BLaER1 treated with 17β-estradiol and CSF1 and Interleukin-3, amounts not matched to agents 10 nM and 100 nM (cell line): ENCODE measurements around the gene METAP1D.

Experiments
- H3K27ac ChIP-seq, 11 experiments: shearing (Covaris generic); formaldehyde crosslinking; 2 replicates each; pipeline ENCODE4 v1.8.1; 2022
- H3K27me3 ChIP-seq, 11 experiments: shearing (Covaris generic); formaldehyde crosslinking; 2 replicates each; pipeline ENCODE4 v1.8.1; 2022
- H3K36me3 ChIP-seq, 11 experiments: shearing (Covaris generic); formaldehyde crosslinking; 2 replicates each; pipeline ENCODE4 v1.8.1; 2022
- H3K4me1 ChIP-seq, 10 experiments: shearing (Covaris generic); formaldehyde crosslinking; 2 replicates each; pipeline ENCODE4 v1.8.1; 2022
- H3K4me2 ChIP-seq, 11 experiments: shearing (Covaris generic); formaldehyde crosslinking; 2 replicates each; pipeline ENCODE4 v1.8.1; 2022
- H3K4me3 ChIP-seq, 10 experiments: shearing (Covaris generic); formaldehyde crosslinking; 2 replicates each; pipeline ENCODE4 v1.8.1; 2022
- H3K9ac ChIP-seq, 11 experiments: shearing (Covaris generic); formaldehyde crosslinking; 2 replicates each; pipeline ENCODE4 v1.8.1; 2022
- H3K9me3 ChIP-seq, 11 experiments: shearing (Covaris generic); formaldehyde crosslinking; replicated peaks in 1 of 11; 2 replicates each; pipeline ENCODE4 v1.8.1; 2022
- H4K20me1 ChIP-seq, 11 experiments: shearing (Covaris generic); formaldehyde crosslinking; 2 replicates each; pipeline ENCODE4 v1.8.1; 2022
- Cebpa-rat ChIP-seq, 11 experiments: shearing (Covaris generic); IDR thresholded peaks; 2 replicates each; pipeline ENCODE4 v1.8.1; 2022

METAP1D gene

GRCh38 chr2:172129404-172129803 is 129.7 kb downstream of the METAP1D start:
- Histone ChIP-seq H3K36me3 (no peaks in the 10 kb centered on the region), H3K9me3 (no peaks in the 10 kb centered on the region), H3K27ac (no peak overlapping the region), H3K27me3 (no peaks in the 10 kb centered on the region), H4K20me1 (no peaks in the 10 kb centered on the region), H3K4me2 (no peak overlapping the region), H3K4me3 (no peak overlapping the region), H3K4me1 (no peaks in the 10 kb centered on the region), H3K9ac (no peak overlapping the region)
- TF ChIP-seq Cebpa-rat (IDR thresholded peaks at IDR 0.05) = no peak
